Erythroblast (primary cell): ENCODE measurements around the gene LCOR.

Source experiments
- GATA1 ChIP-seq: IDR thresholded peaks from 2 replicates; pipeline ENCODE4 v1.6.1; 2011; ENCODE audit warnings: low read depth, mild to moderate bottlenecking, control low read depth, low read length, moderate library complexity
- POLR2A ChIP-seq: IDR thresholded peaks from 2 replicates; pipeline ENCODE4 v1.6.1; 2011; ENCODE audit warnings: mild to moderate bottlenecking, low read length

GRCh38 chr10:96958071-96958470, 126.0 kb downstream of the LCOR start:
- no peak for TF ChIP-seq POLR2A
- TF ChIP-seq GATA1, result no peak
